ENCODE results near the gene CXorf51A.
"Not testable (repeated sequence)": the region's sequence is repeated elsewhere in the genome, so short reads cannot be mapped to it uniquely, and the experiment has no call there.

The CXorf51A gene

DNA sequence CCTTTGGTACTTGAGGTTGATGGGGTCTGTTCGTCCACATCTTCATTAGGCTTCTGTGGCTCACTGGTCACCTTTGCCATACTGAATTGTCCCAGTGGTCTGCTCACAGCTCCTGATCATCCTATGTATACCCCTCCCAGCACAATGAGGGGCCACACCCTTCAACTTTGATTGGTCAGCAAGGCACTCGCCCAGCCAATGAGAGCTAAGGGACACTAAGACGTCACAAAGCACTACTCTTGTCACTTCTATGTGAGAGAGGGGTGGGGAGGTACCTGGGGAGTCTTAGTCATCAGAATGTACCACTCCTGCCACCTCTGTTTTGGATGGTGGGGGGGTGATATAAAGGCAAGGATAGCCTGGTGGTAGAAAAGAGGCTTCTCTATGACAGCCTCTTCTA is at the start of gene CXorf51A:
Gene CXorf51A (minus strand): TSS at position 101 of the 400 bp plus-strand sequence. CDS start 21 bp downstream, at position 80.
- FAIRE-seq: not testable (repeated sequence)

DNA sequence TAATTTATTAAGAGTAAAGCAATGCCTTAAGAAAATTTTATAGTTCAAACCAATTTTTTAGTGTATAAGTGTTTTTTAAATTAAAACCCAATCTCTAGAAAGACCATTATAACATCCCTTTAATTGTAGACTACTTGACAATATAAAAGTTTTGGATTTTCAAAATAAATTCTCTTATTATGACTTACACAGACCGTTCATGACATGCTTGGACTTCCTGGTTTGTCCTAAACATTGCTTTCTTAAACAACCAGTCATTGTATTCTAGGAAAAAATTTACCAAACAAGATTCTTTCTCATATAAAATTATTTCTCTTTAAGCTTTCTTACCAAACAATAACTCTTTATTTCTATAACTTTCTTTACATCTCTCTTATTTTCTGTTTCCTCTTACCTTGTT is 49.0 kb upstream of the CXorf51A start:
- no peak for FAIRE-seq

DNA sequence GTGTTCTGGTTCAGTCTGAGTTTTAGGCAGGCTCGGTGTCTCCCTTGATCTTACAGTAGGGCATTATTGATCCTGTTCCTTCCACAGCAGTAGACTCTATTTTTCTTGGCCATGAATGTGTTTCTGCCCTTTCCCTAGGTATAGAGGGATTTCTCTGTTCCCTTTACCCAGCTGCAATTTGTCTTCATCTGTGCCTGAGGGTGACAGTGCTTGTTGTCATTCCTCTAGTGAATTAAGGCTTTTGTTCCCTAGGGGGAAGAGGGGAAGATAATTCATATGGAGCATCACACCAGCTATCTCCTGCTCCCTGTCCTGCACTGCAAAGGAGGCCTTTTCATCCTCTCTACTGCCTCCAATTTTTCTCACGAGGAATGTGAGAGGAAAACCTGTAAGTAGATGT is 39.7 kb upstream of the CXorf51A start:
- FAIRE-seq: no peak

DNA sequence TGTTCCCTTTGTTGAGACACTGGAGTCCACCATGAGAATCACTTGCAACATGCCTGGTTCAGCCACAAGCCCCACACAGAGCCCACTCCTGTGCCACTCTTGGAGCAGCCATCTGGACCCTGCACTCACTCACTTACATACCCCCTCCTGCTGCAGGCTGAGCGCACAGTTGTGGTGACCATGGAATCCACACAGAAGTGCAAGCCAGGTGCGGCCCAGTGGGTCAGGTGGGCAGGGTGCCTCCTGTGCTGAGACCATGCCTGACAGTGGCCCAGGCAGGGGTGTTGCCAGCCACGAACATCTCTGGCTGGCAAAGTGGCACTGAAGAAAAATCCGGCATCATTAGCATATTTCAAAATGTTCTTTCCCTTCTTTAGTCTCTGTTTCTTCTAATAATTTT is 17.4 kb upstream of the CXorf51A start:
- FAIRE-seq: no peak

DNA sequence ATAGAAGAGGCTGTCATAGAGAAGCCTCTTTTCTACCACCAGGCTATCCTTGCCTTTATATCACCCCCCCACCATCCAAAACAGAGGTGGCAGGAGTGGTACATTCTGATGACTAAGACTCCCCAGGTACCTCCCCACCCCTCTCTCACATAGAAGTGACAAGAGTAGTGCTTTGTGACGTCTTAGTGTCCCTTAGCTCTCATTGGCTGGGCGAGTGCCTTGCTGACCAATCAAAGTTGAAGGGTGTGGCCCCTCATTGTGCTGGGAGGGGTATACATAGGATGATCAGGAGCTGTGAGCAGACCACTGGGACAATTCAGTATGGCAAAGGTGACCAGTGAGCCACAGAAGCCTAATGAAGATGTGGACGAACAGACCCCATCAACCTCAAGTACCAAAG is 5.1 kb downstream of the CXorf51A start, which contains the start of gene CXorf51B:
Gene CXorf51B (plus strand): TSS at position 301 of the 400 bp plus-strand sequence. CDS start 21 bp downstream, at position 322.
- peak; percentile 51 for FAIRE-seq

Measured in colon (tissue), 2 donors.